NCI-H510A (cell line): ENCODE results near the gene C17orf107.

Experiments
- DNase-seq: peaks from one replicate; lab custom pipeline; 2025; lab: John Stamatoyannopoulos, UW

C17orf107 gene

GRCh38 chr17:4937553-4937952 lies 38.2 kb downstream of the C17orf107 start:
- no peak for DNase-seq

- DNase-seq = no peak
These were observed 38.7 kb downstream of the C17orf107 start for GRCh38 chr17:4938069-4938491.

- DNase-seq = no peak
These were observed 39.6 kb downstream of the C17orf107 start for GRCh38 chr17:4938688-4939545.

GRCh38 chr17:4939546-4939795 lies 40.1 kb downstream of the C17orf107 start:
- DNase-seq = no peak

- DNase-seq = peak; percentile 95
These were observed 40.6 kb downstream of the C17orf107 start, which contains the start of the genes RNF167 and SLC25A11 for GRCh38 chr17:4939796-4940554. Gene RNF167, plus strand, starts transcription at chr17:4940268. Its CDS starts 642 bp downstream, at chr17:4940910. Gene SLC25A11, minus strand, starts transcription at chr17:4940046. Its CDS starts 136 bp downstream, at chr17:4939910.

- DNase-seq = peak; percentile 81
These were observed 41.4 kb downstream of the C17orf107 start for GRCh38 chr17:4940555-4941318.

GRCh38 chr17:4941319-4941610 lies 41.9 kb downstream of the C17orf107 start:
- DNase-seq = no peak

GRCh38 chr17:4942760-4943508 lies 43.6 kb downstream of the C17orf107 start:
- no peak for DNase-seq

GRCh38 chr17:4944163-4944553 lies 44.8 kb downstream of the C17orf107 start:
- no peak for DNase-seq

- DNase-seq = no peak
These were observed 45.3 kb downstream of the C17orf107 start for GRCh38 chr17:4944554-4945175.

GRCh38 chr17:4945176-4945943 lies 46.0 kb downstream of the C17orf107 start:
- no peak for DNase-seq

- DNase-seq = no peak
These were observed 46.6 kb downstream of the C17orf107 start for GRCh38 chr17:4945944-4946280.

- DNase-seq = no peak
These were observed 47.1 kb downstream of the C17orf107 start for GRCh38 chr17:4946312-4946976.

GRCh38 chr17:4947010-4947410 lies 47.7 kb downstream of the C17orf107 start:
- no peak for DNase-seq

GRCh38 chr17:4947411-4948165 lies 48.3 kb downstream of the C17orf107 start:
- DNase-seq = no peak

- DNase-seq = peak; percentile 77
These were observed 49.0 kb downstream of the C17orf107 start, which contains the start of gene PFN1 for GRCh38 chr17:4948166-4948930. Gene PFN1, minus strand, starts transcription at chr17:4948530. Its CDS starts 136 bp downstream, at chr17:4948394.

- DNase-seq = peak; percentile 76
These were observed 49.6 kb downstream of the C17orf107 start for GRCh38 chr17:4948931-4949320.

- peak; percentile 76 for DNase-seq
These were observed 50.2 kb downstream of the C17orf107 start for GRCh38 chr17:4949321-4950074.
